Hepatocyte (in vitro differentiated cells): ENCODE measurements around the gene DOCK4. TPM values are rescaled to one million over a fixed set of nuclear protein-coding genes. Genes with fewer than 3 reads are reported as not detected.
A peak's percentile ranks its signal among the peaks of the same experiment; 100 is the strongest.

Experiments used
- DNase-seq: peaks from one replicate; pipeline ENCODE4 v3.0.0-alpha.2; 2016; ENCODE audit warnings: low spot score
- H2AFZ ChIP-seq: fragments of 200-600 bp; sonication (generic); 2 replicates; pipeline ENCODE4 v1.6.0; 2016; ENCODE audit warnings: antibody characterized with exemption, mild to moderate bottlenecking
- H3K27ac ChIP-seq: fragments of 200-600 bp; sonication (generic); 2 replicates; pipeline ENCODE4 v1.5.1; 2016; ENCODE audit warnings: mild to moderate bottlenecking
- H3K27me3 ChIP-seq: fragments of 200-600 bp; sonication (generic); 2 replicates; pipeline ENCODE4 v1.6.1; 2016
- H3K36me3 ChIP-seq: fragments of 200-600 bp; sonication (generic); replicated peaks from 2 replicates; pipeline ENCODE4 v1.5.1; 2016; ENCODE audit warnings: low read depth; ENCODE audit not compliant: insufficient read depth
- H3K4me1 ChIP-seq: fragments of 200-600 bp; sonication (generic); 2 replicates; pipeline ENCODE4 v1.5.1; 2016; ENCODE audit warnings: mild to moderate bottlenecking, moderate library complexity; ENCODE audit not compliant: insufficient read depth
- H3K4me2 ChIP-seq: fragments of 200-600 bp; sonication (generic); 2 replicates; pipeline ENCODE4 v1.6.0; 2016
- H3K4me3 ChIP-seq: fragments of 200-600 bp; sonication (generic); 2 replicates; pipeline ENCODE4 v1.5.1; 2016; ENCODE audit warnings: mild to moderate bottlenecking
- H3K79me2 ChIP-seq: fragments of 200-600 bp; sonication (generic); 2 replicates; pipeline ENCODE4 v1.6.0; 2017; ENCODE audit warnings: mild to moderate bottlenecking
- H3K9me2 ChIP-seq: fragments of 200-600 bp; sonication (generic); replicated peaks from 2 replicates; pipeline ENCODE4 v1.6.0; 2017; ENCODE audit warnings: mild to moderate bottlenecking; ENCODE audit not compliant: insufficient read depth
- H3K9me3 ChIP-seq: fragments of 200-600 bp; sonication (generic); 2 replicates; pipeline ENCODE4 v1.5.1; 2016; ENCODE audit warnings: low read depth, mild to moderate bottlenecking
- H4K20me1 ChIP-seq: fragments of 200-600 bp; sonication (generic); 2 replicates; pipeline ENCODE4 v1.6.0; 2016; ENCODE audit warnings: mild to moderate bottlenecking; ENCODE audit not compliant: insufficient read depth, poor library complexity, severe bottlenecking
- EZH2 ChIP-seq: fragments of 200-600 bp; sonication (generic); IDR thresholded peaks from 2 replicates; pipeline ENCODE4 v1.6.1; 2016; ENCODE audit warnings: antibody characterized with exemption, mild to moderate bottlenecking, borderline replicate concordance
- EZH2phosphoT487 ChIP-seq: fragments of 200-600 bp; sonication (generic); IDR thresholded peaks from one replicate; pipeline ENCODE4 v1.6.1; 2018; ENCODE audit warnings: antibody characterized with exemption, mild to moderate bottlenecking, low read depth, moderate library complexity; ENCODE audit not compliant: unreplicated experiment, severe bottlenecking
- WGBS: methylation state at CpG from one replicate; pipeline ENCODE4 v1.1.6; 2016; ENCODE audit warnings: low lambda C conversion rate; ENCODE audit errors: missing lambda C conversion rate; 5-methylcytosine and 5-hydroxymethylcytosine counted together
- polyA plus RNA-seq: library from polyadenylated mRNA; unstranded; fragments of >200 nt; fragmentation: Nextera tagmentation; extraction: Ambion mirVana; gene quantifications from 2 replicates; pipeline ENCODE4 v1.2.1, GENCODE V29; 2016
- total RNA-seq: library from RNA; depleted of rRNA; stranded (reverse); fragments of >200 nt; gene quantifications from 2 replicates; pipeline ENCODE4 v1.2.3, GENCODE V29; 2014
- TF ChIP-seq, protein P1 (sequence below): fragments of 200-600 bp; sonication (generic); IDR thresholded peaks from 2 replicates; pipeline ENCODE4 v1.5.1; 2016; ENCODE audit warnings: antibody characterized with exemption, mild to moderate bottlenecking; ENCODE audit not compliant: poor library complexity

DOCK4 gene
- total and polyA plus RNA-seq, 2 experiments from 2014 or later = 4.4 to 22.9 TPM

DNA sequence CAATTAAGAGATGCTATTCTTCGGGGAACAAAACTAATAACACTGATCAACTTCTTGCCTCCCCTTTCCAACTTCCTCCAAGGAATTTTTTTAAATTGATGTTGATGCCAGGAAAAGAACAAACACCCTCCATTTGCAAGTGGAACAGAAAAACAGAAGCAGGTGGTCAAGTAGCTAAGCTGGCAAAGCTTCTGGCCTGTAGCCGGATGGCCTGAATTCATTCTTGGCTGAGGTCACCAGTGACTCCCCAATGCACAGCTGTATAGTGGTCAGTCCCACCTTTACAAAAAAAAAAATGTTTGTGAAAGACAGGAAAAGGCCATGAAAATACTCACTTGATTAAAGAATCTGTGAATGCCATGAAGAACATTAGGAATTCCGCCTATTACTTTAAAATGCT, 39.1 kb downstream of the DOCK4 start:
- 97% methylated on average over 3 of the region's 3 CpGs for WGBS
- Histone ChIP-seq H3K4me1 (peaks cover 12% of the 10 kb centered on the region), H3K9me3 (no peaks in the 10 kb centered on the region), H3K4me2 (no peak overlapping the region), H3K9me2 (no peaks in the 10 kb centered on the region), H3K27ac (no peak overlapping the region), H4K20me1 (no peaks in the 10 kb centered on the region), H2AFZ (no peak overlapping the region), H3K27me3 (no peaks in the 10 kb centered on the region), H3K4me3 (no peak overlapping the region), H3K36me3 (no peaks in the 10 kb centered on the region), H3K79me2 (peaks cover 36% of the 10 kb centered on the region)
- no peak for DNase-seq
- no peak for TF ChIP-seq EZH2
- TF ChIP-seq, protein P1, sequence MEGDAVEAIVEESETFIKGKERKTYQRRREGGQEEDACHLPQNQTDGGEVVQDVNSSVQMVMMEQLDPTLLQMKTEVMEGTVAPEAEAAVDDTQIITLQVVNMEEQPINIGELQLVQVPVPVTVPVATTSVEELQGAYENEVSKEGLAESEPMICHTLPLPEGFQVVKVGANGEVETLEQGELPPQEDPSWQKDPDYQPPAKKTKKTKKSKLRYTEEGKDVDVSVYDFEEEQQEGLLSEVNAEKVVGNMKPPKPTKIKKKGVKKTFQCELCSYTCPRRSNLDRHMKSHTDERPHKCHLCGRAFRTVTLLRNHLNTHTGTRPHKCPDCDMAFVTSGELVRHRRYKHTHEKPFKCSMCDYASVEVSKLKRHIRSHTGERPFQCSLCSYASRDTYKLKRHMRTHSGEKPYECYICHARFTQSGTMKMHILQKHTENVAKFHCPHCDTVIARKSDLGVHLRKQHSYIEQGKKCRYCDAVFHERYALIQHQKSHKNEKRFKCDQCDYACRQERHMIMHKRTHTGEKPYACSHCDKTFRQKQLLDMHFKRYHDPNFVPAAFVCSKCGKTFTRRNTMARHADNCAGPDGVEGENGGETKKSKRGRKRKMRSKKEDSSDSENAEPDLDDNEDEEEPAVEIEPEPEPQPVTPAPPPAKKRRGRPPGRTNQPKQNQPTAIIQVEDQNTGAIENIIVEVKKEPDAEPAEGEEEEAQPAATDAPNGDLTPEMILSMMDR = no peak
- no peak for TF ChIP-seq EZH2phosphoT487

DNA sequence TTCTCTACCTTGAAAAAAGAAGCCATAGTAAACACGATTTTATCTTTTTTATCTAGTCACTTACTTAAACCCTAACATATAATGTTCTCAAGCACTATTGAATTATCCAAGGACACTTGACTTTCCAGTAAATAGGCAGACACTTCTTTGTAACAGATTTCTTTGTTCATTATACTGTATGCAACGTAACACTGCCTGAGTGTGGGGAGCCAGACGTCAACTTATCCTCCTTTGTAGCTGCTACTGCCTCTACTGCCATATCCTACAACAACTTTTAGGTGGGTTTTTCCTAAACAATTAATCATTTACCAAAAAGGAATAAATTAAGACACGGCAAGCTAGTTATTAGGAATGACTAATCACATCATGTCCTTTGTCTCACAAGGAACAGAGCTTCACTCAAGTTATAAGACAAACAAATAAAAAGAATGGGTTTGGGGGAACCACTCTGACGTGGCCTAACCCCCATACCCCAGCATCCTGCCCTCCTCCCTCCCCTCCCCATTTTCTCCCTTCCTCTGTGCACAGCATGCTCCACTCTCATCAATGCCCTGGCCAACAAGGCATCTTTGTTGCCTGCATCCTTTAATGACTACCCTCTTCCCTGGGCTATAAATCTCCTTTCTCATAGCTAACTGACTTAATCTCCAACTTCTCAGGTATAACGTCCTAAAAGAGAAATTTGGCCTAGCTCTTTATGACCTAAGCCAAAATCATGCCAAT, 43.3 kb downstream of the DOCK4 start:
- Histone ChIP-seq H3K79me2 (peaks cover 29% of the 10 kb centered on the region), H3K4me2 (peak overlapping the region; percentile 36), H3K4me1 (peaks cover 34% of the 10 kb centered on the region), H2AFZ (no peak overlapping the region), H3K27ac (peak overlapping the region; percentile 45), H3K27me3 (no peaks in the 10 kb centered on the region), H3K36me3 (no peaks in the 10 kb centered on the region), H3K9me2 (no peaks in the 10 kb centered on the region), H4K20me1 (peaks cover 2% of the 10 kb centered on the region), H3K9me3 (no peaks in the 10 kb centered on the region), H3K4me3 (no peak overlapping the region)
- TF ChIP-seq EZH2 (no peak), EZH2phosphoT487 (no peak)
- TF ChIP-seq, protein P1 = no peak
- no peak for DNase-seq
- 51% methylated on average over 6 of the region's 6 CpGs for WGBS

DNA sequence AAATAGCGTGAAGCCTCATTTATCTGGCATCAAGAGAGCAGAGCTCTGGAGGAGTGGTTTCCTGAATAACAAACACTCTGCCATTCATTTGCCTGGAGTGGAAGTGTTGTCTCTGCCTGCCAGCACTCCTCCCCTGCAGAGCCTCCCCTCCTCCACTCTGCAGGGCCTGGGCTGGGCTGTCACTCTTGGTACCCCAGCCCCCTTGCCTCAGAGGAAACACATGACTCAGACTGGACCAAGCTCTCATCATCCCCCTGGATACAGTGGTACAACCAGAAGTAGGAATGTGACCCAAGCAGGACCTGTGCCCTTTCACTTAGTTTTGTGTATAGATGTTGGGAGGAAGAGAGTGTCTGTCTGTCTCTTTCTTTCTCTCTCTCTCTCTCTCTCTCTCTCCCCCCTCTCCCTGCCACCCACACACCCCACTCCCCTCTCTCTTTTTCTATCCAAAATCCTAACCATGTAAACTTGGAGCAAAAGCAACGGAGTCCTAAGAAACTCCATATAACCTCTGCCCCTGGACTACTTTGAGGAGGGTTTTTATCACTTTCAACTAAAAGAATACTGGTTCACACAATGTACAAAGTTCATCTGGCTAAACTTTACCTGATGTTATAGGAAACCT, 43.9 kb downstream of the DOCK4 start:
- H3K36me3 ChIP-seq = no peaks in the 10 kb centered on the region
- no peaks in the 10 kb centered on the region for H3K9me3 ChIP-seq
- H3K27me3 ChIP-seq = no peaks in the 10 kb centered on the region
- no peak overlapping the region for H3K4me3 ChIP-seq
- peak; percentile 65 for DNase-seq
- H3K79me2 ChIP-seq = peaks cover 36% of the 10 kb centered on the region
- H3K4me2 ChIP-seq = peak overlapping the region; percentile 36
- 19% methylated on average over 2 of the region's 2 CpGs for WGBS
- H3K4me1 ChIP-seq = peaks cover 34% of the 10 kb centered on the region
- peaks cover 2% of the 10 kb centered on the region for H4K20me1 ChIP-seq
- peak overlapping the region; percentile 45 for H3K27ac ChIP-seq
- H2AFZ ChIP-seq = no peak overlapping the region
- TF ChIP-seq EZH2 (no peak), EZH2phosphoT487 (no peak)
- TF ChIP-seq, protein P1 = no peak
- H3K9me2 ChIP-seq = no peaks in the 10 kb centered on the region
